Breast epithelium (tissue), 3 donors: ENCODE measurements around the gene UIMC1.

Experiments
- CTCF ChIP-seq, 3 donors: fragments of 450-650 bp; IDR thresholded peaks; one replicate each; pipeline ENCODE4 v1.5.1; 2016 to 2017; ENCODE audit warnings: antibody characterized with exemption in 3 of 3, mild to moderate bottlenecking in 3 of 3, moderate library complexity in 3 of 3
- POLR2A ChIP-seq: fragments of 450-650 bp; IDR thresholded peaks from one replicate; pipeline ENCODE4 v1.6.1; 2016; ENCODE audit warnings: antibody characterized with exemption, mild to moderate bottlenecking, moderate library complexity

GRCh38 chr5:176856746-176857145 lies 149.8 kb downstream of the UIMC1 start:
- no peak for TF ChIP-seq CTCF (IDR thresholded peaks at IDR 0.05)
- TF ChIP-seq POLR2A, result no peak
